ENCODE data around the gene ASIC2.

DNA sequence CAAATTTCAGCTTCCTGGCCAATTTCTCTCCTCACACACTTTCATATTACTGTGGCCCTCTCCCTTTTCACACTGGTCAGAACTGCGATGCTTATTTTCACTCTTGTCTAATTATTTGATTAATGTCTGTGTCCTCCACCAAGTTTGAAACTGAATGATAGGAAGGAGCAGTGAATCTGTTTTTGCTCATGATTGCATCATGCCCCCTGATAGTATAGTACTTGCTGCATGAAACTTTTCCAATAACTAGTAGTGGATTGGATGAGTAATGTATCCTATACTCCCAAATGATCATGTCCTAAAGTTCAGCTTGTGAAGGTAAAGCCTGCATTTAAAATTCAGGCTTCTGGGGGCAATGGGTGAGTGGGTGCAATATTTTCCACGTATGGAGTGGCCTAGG, 121.2 kb downstream of the ASIC2 start:
- TF ChIP-seq, protein P1, sequence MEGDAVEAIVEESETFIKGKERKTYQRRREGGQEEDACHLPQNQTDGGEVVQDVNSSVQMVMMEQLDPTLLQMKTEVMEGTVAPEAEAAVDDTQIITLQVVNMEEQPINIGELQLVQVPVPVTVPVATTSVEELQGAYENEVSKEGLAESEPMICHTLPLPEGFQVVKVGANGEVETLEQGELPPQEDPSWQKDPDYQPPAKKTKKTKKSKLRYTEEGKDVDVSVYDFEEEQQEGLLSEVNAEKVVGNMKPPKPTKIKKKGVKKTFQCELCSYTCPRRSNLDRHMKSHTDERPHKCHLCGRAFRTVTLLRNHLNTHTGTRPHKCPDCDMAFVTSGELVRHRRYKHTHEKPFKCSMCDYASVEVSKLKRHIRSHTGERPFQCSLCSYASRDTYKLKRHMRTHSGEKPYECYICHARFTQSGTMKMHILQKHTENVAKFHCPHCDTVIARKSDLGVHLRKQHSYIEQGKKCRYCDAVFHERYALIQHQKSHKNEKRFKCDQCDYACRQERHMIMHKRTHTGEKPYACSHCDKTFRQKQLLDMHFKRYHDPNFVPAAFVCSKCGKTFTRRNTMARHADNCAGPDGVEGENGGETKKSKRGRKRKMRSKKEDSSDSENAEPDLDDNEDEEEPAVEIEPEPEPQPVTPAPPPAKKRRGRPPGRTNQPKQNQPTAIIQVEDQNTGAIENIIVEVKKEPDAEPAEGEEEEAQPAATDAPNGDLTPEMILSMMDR (conservative IDR thresholded peaks at IDR 0.05; ENCODE audit: low read depth in 2 of 2), result no peak
- TF ChIP-seq POLR2AphosphoS5 (IDR thresholded peaks at IDR 0.05; ENCODE audit: low read depth) (no peak), EZH2 (IDR thresholded peaks at IDR 0.05; ENCODE audit: low read depth, unreplicated experiment) (no peak), EZH2phosphoT487 (IDR thresholded peaks at IDR 0.05; ENCODE audit: unreplicated experiment) (no peak), JUNB (IDR thresholded peaks at IDR 0.05; ENCODE audit: unreplicated experiment) (no peak)
- TF ChIP-seq, protein P2, sequence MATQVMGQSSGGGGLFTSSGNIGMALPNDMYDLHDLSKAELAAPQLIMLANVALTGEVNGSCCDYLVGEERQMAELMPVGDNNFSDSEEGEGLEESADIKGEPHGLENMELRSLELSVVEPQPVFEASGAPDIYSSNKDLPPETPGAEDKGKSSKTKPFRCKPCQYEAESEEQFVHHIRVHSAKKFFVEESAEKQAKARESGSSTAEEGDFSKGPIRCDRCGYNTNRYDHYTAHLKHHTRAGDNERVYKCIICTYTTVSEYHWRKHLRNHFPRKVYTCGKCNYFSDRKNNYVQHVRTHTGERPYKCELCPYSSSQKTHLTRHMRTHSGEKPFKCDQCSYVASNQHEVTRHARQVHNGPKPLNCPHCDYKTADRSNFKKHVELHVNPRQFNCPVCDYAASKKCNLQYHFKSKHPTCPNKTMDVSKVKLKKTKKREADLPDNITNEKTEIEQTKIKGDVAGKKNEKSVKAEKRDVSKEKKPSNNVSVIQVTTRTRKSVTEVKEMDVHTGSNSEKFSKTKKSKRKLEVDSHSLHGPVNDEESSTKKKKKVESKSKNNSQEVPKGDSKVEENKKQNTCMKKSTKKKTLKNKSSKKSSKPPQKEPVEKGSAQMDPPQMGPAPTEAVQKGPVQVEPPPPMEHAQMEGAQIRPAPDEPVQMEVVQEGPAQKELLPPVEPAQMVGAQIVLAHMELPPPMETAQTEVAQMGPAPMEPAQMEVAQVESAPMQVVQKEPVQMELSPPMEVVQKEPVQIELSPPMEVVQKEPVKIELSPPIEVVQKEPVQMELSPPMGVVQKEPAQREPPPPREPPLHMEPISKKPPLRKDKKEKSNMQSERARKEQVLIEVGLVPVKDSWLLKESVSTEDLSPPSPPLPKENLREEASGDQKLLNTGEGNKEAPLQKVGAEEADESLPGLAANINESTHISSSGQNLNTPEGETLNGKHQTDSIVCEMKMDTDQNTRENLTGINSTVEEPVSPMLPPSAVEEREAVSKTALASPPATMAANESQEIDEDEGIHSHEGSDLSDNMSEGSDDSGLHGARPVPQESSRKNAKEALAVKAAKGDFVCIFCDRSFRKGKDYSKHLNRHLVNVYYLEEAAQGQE (IDR thresholded peaks at IDR 0.05; ENCODE audit: unreplicated experiment), result no peak
- TF ChIP-seq, protein P3, sequence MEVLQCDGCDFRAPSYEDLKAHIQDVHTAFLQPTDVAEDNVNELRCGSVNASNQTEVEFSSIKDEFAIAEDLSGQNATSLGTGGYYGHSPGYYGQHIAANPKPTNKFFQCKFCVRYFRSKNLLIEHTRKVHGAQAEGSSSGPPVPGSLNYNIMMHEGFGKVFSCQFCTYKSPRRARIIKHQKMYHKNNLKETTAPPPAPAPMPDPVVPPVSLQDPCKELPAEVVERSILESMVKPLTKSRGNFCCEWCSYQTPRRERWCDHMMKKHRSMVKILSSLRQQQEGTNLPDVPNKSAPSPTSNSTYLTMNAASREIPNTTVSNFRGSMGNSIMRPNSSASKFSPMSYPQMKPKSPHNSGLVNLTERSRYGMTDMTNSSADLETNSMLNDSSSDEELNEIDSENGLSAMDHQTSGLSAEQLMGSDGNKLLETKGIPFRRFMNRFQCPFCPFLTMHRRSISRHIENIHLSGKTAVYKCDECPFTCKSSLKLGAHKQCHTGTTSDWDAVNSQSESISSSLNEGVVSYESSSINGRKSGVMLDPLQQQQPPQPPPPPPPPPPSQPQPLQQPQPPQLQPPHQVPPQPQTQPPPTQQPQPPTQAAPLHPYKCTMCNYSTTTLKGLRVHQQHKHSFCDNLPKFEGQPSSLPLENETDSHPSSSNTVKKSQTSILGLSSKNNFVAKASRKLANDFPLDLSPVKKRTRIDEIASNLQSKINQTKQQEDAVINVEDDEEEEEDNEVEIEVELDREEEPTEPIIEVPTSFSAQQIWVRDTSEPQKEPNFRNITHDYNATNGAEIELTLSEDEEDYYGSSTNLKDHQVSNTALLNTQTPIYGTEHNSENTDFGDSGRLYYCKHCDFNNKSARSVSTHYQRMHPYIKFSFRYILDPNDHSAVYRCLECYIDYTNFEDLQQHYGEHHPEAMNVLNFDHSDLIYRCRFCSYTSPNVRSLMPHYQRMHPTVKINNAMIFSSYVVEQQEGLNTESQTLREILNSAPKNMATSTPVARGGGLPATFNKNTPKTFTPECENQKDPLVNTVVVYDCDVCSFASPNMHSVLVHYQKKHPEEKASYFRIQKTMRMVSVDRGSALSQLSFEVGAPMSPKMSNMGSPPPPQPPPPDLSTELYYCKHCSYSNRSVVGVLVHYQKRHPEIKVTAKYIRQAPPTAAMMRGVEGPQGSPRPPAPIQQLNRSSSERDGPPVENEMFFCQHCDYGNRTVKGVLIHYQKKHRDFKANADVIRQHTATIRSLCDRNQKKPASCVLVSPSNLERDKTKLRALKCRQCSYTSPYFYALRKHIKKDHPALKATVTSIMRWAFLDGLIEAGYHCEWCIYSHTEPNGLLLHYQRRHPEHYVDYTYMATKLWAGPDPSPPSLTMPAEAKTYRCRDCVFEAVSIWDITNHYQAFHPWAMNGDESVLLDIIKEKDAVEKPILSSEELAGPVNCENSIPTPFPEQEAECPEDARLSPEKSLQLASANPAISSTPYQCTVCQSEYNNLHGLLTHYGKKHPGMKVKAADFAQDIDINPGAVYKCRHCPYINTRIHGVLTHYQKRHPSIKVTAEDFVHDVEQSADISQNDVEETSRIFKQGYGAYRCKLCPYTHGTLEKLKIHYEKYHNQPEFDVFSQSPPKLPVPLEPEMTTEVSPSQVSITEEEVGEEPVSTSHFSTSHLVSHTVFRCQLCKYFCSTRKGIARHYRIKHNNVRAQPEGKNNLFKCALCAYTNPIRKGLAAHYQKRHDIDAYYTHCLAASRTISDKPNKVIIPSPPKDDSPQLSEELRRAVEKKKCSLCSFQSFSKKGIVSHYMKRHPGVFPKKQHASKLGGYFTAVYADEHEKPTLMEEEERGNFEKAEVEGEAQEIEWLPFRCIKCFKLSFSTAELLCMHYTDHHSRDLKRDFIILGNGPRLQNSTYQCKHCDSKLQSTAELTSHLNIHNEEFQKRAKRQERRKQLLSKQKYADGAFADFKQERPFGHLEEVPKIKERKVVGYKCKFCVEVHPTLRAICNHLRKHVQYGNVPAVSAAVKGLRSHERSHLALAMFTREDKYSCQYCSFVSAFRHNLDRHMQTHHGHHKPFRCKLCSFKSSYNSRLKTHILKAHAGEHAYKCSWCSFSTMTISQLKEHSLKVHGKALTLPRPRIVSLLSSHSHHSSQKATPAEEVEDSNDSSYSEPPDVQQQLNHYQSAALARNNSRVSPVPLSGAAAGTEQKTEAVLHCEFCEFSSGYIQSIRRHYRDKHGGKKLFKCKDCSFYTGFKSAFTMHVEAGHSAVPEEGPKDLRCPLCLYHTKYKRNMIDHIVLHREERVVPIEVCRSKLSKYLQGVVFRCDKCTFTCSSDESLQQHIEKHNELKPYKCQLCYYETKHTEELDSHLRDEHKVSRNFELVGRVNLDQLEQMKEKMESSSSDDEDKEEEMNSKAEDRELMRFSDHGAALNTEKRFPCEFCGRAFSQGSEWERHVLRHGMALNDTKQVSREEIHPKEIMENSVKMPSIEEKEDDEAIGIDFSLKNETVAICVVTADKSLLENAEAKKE (CRISPR knock-in tag; IDR thresholded peaks at IDR 0.05), result no peak
